ENCODE data around the gene PSMC6. TPM values are rescaled to one million over a fixed set of nuclear protein-coding genes. Genes with fewer than 3 reads are reported as not detected.

The PSMC6 gene
- total and polyA plus RNA-seq, 7 donors, result 80.6 to 292 (median 144) TPM

GRCh38 chr14:52663850-52664249, 43.1 kb upstream of the PSMC6 start:
- no peak overlapping the region for H3K27ac ChIP-seq
- H3K9me3 ChIP-seq, result no peaks in the 10 kb centered on the region
- H3K4me1 ChIP-seq, result no peaks in the 10 kb centered on the region
- intact Hi-C loops (cut with DNase I), result no loop called here
- peaks cover 0 to 65% of the 10 kb centered on the region in 2 donors for H3K36me3 ChIP-seq (ENCODE audit: insufficient read depth in 1 of 2, low read depth in 1 of 2)
- H3K27me3 ChIP-seq (ENCODE audit: insufficient read depth in 3 of 3, low read length in 2 of 3), result no peaks in the 10 kb centered on the region
- 87 to 95% (median 88%) methylated on average over 2 of the region's 2 CpGs for WGBS, 3 donors
- no peak for ATAC-seq
- TF ChIP-seq CTCF (IDR thresholded peaks at IDR 0.05), result no peak
- H3K4me3 ChIP-seq, result no peak overlapping the region
- DNase-seq, result no peak

- no peak overlapping the region for H3K4me3 ChIP-seq
- peaks cover 0 to 77% of the 10 kb centered on the region in 2 donors for H3K36me3 ChIP-seq (ENCODE audit: insufficient read depth in 1 of 2, low read depth in 1 of 2)
- intact Hi-C loops (cut with DNase I), result no loop called here
- no peaks in the 10 kb centered on the region for H3K27me3 ChIP-seq (ENCODE audit: insufficient read depth in 3 of 3, low read length in 2 of 3)
- no peaks in the 10 kb centered on the region for H3K4me1 ChIP-seq
- ATAC-seq, result no peak
- H3K9me3 ChIP-seq, result no peaks in the 10 kb centered on the region
- DNase-seq, result no peak
- WGBS, 3 donors, result 94 to 99% (median 94%) methylated on average over 2 of the region's 2 CpGs
- no peak overlapping the region for H3K27ac ChIP-seq
- no peak for TF ChIP-seq CTCF (IDR thresholded peaks at IDR 0.05)
Observed at GRCh38 chr14:52678591-52678990, 28.4 kb upstream of the PSMC6 start.

GRCh38 chr14:52683985-52684520, 22.9 kb upstream of the PSMC6 start:
- no peaks in the 10 kb centered on the region for H3K4me1 ChIP-seq
- no peaks in the 10 kb centered on the region for H3K27me3 ChIP-seq (ENCODE audit: insufficient read depth in 3 of 3, low read length in 2 of 3)
- peaks cover 0 to 27% of the 10 kb centered on the region in 2 donors for H3K36me3 ChIP-seq (ENCODE audit: insufficient read depth in 1 of 2, low read depth in 1 of 2)
- TF ChIP-seq CTCF (IDR thresholded peaks at IDR 0.05), result no peak
- no peaks in the 10 kb centered on the region for H3K9me3 ChIP-seq
- 82 to 89% (median 89%) methylated on average over 2 of the region's 2 CpGs for WGBS, 3 donors
- no peak overlapping the region for H3K27ac ChIP-seq
- ATAC-seq, result no peak
- DNase-seq, result no peak
- intact Hi-C loops (cut with DNase I), result no loop called here
- no peak overlapping the region for H3K4me3 ChIP-seq

GRCh38 chr14:52686176-52686575, 20.8 kb upstream of the PSMC6 start:
- no peak for ATAC-seq
- WGBS, 3 donors, result 95 to 96% (median 96%) methylated on average over 1 of the region's 1 CpG
- Histone ChIP-seq H3K4me1 (no peaks in the 10 kb centered on the region), H3K9me3 (no peaks in the 10 kb centered on the region), H3K27me3 (ENCODE audit: insufficient read depth in 3 of 3, low read length in 2 of 3) (no peaks in the 10 kb centered on the region), H3K36me3 (ENCODE audit: insufficient read depth in 1 of 2, low read depth in 1 of 2) (peaks cover 0 to 11% of the 10 kb centered on the region in 2 donors), H3K27ac (no peak overlapping the region), H3K4me3 (no peak overlapping the region)
- intact Hi-C loops (cut with DNase I), result no loop called here
- no peak for DNase-seq
- no peak for TF ChIP-seq CTCF (IDR thresholded peaks at IDR 0.05)

Measured in psoas muscle (tissue), 8 donors.